Activated naive CD8-positive, alpha-beta T cell treated with anti-CD3 and anti-CD28 coated beads for 36 hours (primary cell): Measurements from ENCODE around the gene SRF. TPM values are rescaled to one million over a fixed set of nuclear protein-coding genes. Genes with fewer than 3 reads are reported as not detected.
A peak's percentile ranks its signal among the peaks of the same experiment; 100 is the strongest.

Experiments
- DNase-seq: peaks from one replicate; pipeline ENCODE4 v3.0.0; 2021
- H3K27ac Mint-ChIP-seq: one replicate; pipeline ENCODE4 v1.8.0; 2022; ENCODE audit warnings: mild to moderate bottlenecking, moderate library complexity, mixed read lengths
- H3K27me3 Mint-ChIP-seq: one replicate; pipeline ENCODE4 v1.8.0; 2022; ENCODE audit warnings: mild to moderate bottlenecking, mixed read lengths
- H3K36me3 Mint-ChIP-seq: one replicate; pipeline ENCODE4 v1.8.0; 2021; ENCODE audit warnings: mild to moderate bottlenecking, mixed read lengths
- H3K4me1 Mint-ChIP-seq: one replicate; pipeline ENCODE4 v1.8.0; 2021; ENCODE audit warnings: mixed read lengths
- H3K4me3 Mint-ChIP-seq: one replicate; pipeline ENCODE4 v1.8.0; 2022; ENCODE audit warnings: mild to moderate bottlenecking, moderate library complexity, mixed read lengths
- H3K9me3 Mint-ChIP-seq: one replicate; pipeline ENCODE4 v1.8.0; 2022; ENCODE audit warnings: mixed read lengths
- total RNA-seq, 2 experiments: library from RNA; stranded (reverse); gene quantifications; one replicate each; pipeline ENCODE4 v1.2.3, GENCODE V29; 2021

SRF gene
- total RNA-seq, 2 experiments from 2014 or later: 49.1 to 49.9 TPM

GRCh38 chr6:43173591-43174262, 2.7 kb downstream of the SRF start:
- Mint-ChIP-seq H3K27me3 (peaks cover 8% of the 10 kb centered on the region), H3K27ac (peak overlapping the region; percentile 92), H3K4me3 (peak overlapping the region; percentile 91), H3K9me3 (no peaks in the 10 kb centered on the region), H3K4me1 (peaks cover 36% of the 10 kb centered on the region), H3K36me3 (peaks cover 22% of the 10 kb centered on the region)
- no peak for DNase-seq

DNA sequence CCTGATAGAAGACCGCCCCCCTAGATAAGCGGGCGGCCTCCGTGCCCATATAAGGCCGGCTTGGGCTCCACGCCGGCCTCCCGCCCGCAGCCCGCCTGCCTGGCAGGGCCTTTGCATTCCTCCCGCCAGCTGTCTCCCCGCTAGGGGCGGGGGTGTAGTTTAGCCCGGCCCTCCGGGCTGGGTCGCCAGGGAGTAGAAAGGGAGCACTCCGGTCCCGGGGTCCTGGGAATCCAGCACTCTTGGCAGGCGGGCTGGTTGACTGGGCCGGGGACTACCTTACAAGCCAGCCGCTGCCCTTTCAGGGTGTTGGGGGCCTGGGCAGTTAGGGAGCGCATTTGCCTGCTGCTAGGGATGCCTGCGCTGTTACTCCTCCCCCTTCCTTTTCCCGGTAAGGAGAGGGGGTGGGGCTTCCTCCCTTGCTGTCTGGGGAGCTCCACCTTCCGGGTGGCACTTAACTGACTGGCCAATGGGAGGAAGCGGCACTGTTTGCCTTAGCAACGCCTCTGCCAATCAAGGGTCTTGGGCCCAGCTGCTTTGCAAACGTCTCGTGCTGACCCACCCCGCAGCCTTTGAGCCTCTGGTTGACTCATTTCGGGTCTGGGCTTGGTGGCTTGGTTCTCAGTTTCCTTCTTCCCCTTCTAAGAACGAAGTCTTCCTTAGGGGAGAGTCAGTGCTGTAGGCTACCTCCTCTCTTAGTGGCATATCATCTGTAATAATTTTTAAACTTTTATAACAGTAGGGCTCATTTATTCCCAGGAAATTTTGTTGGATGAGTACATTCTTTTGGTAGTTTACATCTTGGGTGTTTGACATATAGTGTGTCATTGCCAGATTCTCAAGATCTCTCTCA, 3.4 kb downstream of the SRF start:
- H3K36me3 Mint-ChIP-seq: peaks cover 22% of the 10 kb centered on the region
- H3K4me3 Mint-ChIP-seq: peak overlapping the region; percentile 91
- H3K4me1 Mint-ChIP-seq: peaks cover 36% of the 10 kb centered on the region
- H3K27me3 Mint-ChIP-seq: peaks cover 8% of the 10 kb centered on the region
- DNase-seq: peak; percentile 96
- H3K27ac Mint-ChIP-seq: peak overlapping the region; percentile 92
- H3K9me3 Mint-ChIP-seq: no peaks in the 10 kb centered on the region

DNA sequence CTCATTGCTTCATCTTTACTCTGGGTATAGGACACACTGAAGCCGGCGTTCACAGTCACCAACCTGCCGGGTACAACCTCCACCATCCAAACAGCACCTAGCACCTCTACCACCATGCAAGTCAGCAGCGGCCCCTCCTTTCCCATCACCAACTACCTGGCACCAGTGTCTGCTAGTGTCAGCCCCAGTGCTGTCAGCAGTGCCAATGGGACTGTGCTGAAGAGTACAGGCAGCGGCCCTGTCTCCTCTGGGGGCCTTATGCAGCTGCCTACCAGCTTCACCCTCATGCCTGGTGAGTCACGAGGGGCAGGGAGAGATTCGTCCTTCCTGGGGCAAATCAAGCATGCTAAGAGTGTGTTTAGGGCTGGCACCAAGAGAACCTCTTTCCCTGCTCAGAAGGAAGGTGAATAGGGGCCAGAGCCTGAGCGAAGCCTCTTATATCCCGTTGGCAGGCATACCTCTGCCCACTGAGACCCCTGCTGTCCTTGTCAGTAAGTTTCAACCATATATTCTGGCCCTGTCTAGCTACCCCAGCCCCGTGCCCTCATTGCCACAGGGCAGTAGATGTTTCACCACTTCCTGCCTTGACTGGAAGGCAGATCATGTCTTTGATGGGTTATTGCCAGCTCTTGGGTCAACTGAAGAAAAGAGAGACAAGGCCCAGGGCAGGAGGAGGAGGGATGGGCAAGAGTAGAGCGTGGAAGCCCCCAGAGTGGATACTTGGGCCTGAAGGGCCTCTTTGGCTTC, 4.8 kb downstream of the SRF start:
- H3K36me3 Mint-ChIP-seq: peaks cover 22% of the 10 kb centered on the region

DNA sequence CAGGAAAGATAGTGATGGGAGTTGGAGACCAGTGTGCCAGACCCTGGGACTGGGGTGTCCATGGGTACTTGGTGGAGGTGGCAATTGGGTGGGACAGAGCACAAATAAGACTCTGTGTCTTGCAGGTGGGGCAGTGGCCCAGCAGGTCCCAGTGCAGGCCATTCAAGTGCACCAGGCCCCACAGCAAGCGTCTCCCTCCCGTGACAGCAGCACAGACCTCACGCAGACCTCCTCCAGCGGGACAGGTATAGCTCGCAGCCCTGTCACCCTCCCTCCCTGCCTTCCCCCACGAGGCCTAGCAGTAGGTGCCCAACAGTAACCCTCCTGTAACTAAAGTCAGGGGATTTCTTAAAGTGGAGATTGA, 5.3 kb downstream of the SRF start:
- H3K27me3 Mint-ChIP-seq: no peaks in the 10 kb centered on the region
- H3K4me3 Mint-ChIP-seq: no peak overlapping the region
- H3K36me3 Mint-ChIP-seq: peaks cover 26% of the 10 kb centered on the region
- peaks cover 37% of the 10 kb centered on the region for H3K4me1 Mint-ChIP-seq
- no peak for DNase-seq
- no peaks in the 10 kb centered on the region for H3K9me3 Mint-ChIP-seq
- H3K27ac Mint-ChIP-seq: peak overlapping the region; percentile 60

More for the DNA sequence above, 4.8 kb downstream of the SRF start:
- peak overlapping the region; percentile 92 for H3K27ac Mint-ChIP-seq
- H3K9me3 Mint-ChIP-seq: no peaks in the 10 kb centered on the region
- no peak for DNase-seq
- peaks cover 32% of the 10 kb centered on the region for H3K4me1 Mint-ChIP-seq
- H3K27me3 Mint-ChIP-seq: peaks cover 2% of the 10 kb centered on the region
- H3K4me3 Mint-ChIP-seq: no peak overlapping the region

GRCh38 chr6:43178150-43178549, 7.1 kb downstream of the SRF start:
- H3K9me3 Mint-ChIP-seq: no peaks in the 10 kb centered on the region
- H3K4me3 Mint-ChIP-seq: no peak overlapping the region
- H3K4me1 Mint-ChIP-seq: peaks cover 40% of the 10 kb centered on the region
- H3K36me3 Mint-ChIP-seq: peaks cover 19% of the 10 kb centered on the region
- no peak for DNase-seq
- no peaks in the 10 kb centered on the region for H3K27me3 Mint-ChIP-seq
- no peak overlapping the region for H3K27ac Mint-ChIP-seq

DNA sequence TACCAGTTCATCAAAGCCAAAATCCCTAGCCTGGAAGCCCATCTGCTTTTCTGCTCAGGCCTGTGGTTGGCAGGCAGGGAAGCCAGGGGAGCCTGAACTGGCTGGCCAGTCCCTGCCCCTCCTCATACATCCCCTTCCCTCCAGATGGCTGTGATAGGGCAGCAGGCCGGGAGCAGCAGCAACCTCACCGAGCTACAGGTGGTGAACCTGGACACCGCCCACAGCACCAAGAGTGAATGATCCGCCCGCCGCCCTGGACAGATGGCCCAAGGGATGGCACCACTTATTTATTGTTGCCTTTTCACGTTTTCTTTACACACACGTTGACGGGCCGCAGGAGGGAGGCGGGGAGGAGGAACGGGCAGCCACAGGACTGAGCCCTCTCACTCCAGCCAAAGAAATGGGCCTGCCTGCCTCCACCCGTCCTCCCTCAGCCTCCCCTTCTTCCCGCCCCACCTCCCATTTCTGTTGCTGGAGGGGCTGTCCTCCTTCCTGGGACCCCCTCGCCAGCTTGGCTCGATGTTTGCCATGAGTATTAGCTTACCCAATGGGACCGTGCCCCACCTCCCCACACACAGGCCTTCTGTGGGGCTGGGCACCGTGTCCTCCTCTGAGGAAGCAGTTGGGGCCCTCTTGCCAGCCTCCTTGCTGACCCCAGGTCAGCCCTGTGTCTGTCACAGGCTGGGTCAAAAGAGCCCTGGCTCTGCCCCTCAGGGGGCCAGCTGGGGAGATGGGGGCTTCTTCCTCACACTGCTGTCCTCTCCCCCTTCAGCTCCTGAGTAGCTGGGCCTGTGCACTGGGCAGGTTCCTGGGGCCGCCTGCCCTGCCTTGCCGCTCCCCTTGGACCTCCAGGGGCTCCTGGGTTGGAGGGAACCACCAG, 8.1 kb downstream of the SRF start:
- H3K36me3 Mint-ChIP-seq: peaks cover 19% of the 10 kb centered on the region
- peaks cover 38% of the 10 kb centered on the region for H3K4me1 Mint-ChIP-seq
- H3K27me3 Mint-ChIP-seq: no peaks in the 10 kb centered on the region
- no peaks in the 10 kb centered on the region for H3K9me3 Mint-ChIP-seq
- DNase-seq: no peak
- H3K27ac Mint-ChIP-seq: no peak overlapping the region
- H3K4me3 Mint-ChIP-seq: no peak overlapping the region

DNA sequence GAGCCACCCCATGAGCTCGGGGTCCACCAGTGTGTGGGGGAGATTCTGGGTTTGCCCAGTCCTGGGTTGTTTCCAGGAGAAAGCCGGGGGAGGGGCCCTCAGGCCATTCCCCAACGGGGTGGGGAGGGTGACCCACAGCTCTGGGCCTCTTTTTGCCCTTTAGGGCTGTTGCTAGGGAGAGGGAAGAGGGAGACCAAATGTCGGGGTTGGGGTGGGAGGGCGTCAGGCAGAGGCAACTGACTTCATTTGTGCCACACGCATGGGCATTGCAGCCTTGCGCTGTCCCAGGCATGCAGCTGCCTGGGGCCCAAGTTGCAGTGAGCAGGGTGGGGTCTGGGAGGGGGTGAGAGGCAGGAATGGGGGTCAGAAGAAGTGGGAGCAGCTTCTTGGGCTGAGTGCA, 9.0 kb downstream of the SRF start:
- H3K9me3 Mint-ChIP-seq: no peaks in the 10 kb centered on the region
- no peak overlapping the region for H3K27ac Mint-ChIP-seq
- DNase-seq: no peak

DNA sequence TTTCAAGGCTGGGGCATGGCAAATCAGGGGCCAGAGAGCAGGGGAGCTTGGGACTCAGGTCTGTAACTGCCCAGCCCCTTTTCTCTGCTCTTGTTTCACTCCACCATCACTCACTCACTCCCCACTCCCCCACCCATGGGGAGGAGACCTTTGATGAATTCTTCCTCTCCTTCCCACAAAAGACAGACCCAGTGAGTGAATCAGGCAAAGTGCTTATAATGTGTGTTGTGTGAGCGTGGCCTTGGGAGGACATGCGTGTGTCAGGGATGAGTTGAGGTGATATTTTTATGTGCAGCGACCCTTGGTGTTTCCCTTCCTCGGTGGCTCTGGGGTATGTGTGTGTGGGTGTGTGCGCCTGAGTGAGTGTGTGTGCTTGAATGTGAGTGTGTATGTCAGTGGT, 9.9 kb downstream of the SRF start:
- DNase-seq: no peak
- Mint-ChIP-seq H3K27ac (peak overlapping the region; percentile 87), H3K4me3 (peak overlapping the region; percentile 18), H3K27me3 (no peaks in the 10 kb centered on the region), H3K36me3 (peaks cover 8% of the 10 kb centered on the region), H3K4me1 (peaks cover 38% of the 10 kb centered on the region), H3K9me3 (no peaks in the 10 kb centered on the region)

More for the DNA sequence above, 9.0 kb downstream of the SRF start:
- Mint-ChIP-seq H3K36me3 (peaks cover 16% of the 10 kb centered on the region), H3K27me3 (no peaks in the 10 kb centered on the region), H3K4me1 (peaks cover 39% of the 10 kb centered on the region), H3K4me3 (no peak overlapping the region)

GRCh38 chr6:43181621-43181941, 10.5 kb downstream of the SRF start:
- H3K27ac Mint-ChIP-seq: peak overlapping the region; percentile 87
- H3K36me3 Mint-ChIP-seq: peaks cover 10% of the 10 kb centered on the region
- H3K4me1 Mint-ChIP-seq: peaks cover 40% of the 10 kb centered on the region

GRCh38 chr6:43181942-43182860, 11.1 kb downstream of the SRF start, which contains the start of gene CUL9:
TSS of gene CUL9 (plus strand) at chr6:43182196. CDS start at chr6:43184311, 2,115 bp downstream.
- DNase-seq: peak; percentile 88
- Mint-ChIP-seq H3K9me3 (no peaks in the 10 kb centered on the region), H3K36me3 (peaks cover 11% of the 10 kb centered on the region), H3K4me3 (peak within 1 kb of the TSS; percentile 97), H3K4me1 (peaks cover 40% of the 10 kb centered on the region), H3K27ac (peak within 1 kb of the TSS; percentile 87), H3K27me3 (no peaks in the 10 kb centered on the region)

More at GRCh38 chr6:43181621-43181941, 10.5 kb downstream of the SRF start:
- peak overlapping the region; percentile 97 for H3K4me3 Mint-ChIP-seq
- no peak for DNase-seq
- H3K27me3 Mint-ChIP-seq: no peaks in the 10 kb centered on the region
- no peaks in the 10 kb centered on the region for H3K9me3 Mint-ChIP-seq

GRCh38 chr6:43183441-43183840, 12.4 kb downstream of the SRF start:
- Mint-ChIP-seq H3K9me3 (no peaks in the 10 kb centered on the region), H3K27me3 (no peaks in the 10 kb centered on the region), H3K36me3 (peaks cover 16% of the 10 kb centered on the region), H3K27ac (peak overlapping the region; percentile 87), H3K4me1 (peaks cover 40% of the 10 kb centered on the region), H3K4me3 (peak overlapping the region; percentile 97)
- no peak for DNase-seq

GRCh38 chr6:43184268-43184985, 13.4 kb downstream of the SRF start:
- Mint-ChIP-seq H3K27ac (peak overlapping the region; percentile 64), H3K4me3 (no peak overlapping the region), H3K4me1 (peaks cover 40% of the 10 kb centered on the region), H3K36me3 (peaks cover 19% of the 10 kb centered on the region), H3K9me3 (no peaks in the 10 kb centered on the region), H3K27me3 (no peaks in the 10 kb centered on the region)
- no peak for DNase-seq

GRCh38 chr6:43185391-43185985, 14.4 kb downstream of the SRF start:
- Mint-ChIP-seq H3K36me3 (peaks cover 19% of the 10 kb centered on the region), H3K4me1 (peaks cover 46% of the 10 kb centered on the region), H3K27ac (peak overlapping the region; percentile 55), H3K9me3 (no peaks in the 10 kb centered on the region), H3K27me3 (no peaks in the 10 kb centered on the region), H3K4me3 (peak overlapping the region; percentile 11)
- no peak for DNase-seq
